Activated T-cell treated with anti-CD3 and anti-CD28 coated beads, Interleukin-2, amount 50 U/mL, for 48 hours (primary cell): ENCODE results near the gene SMDT1.
"Not testable (repeated sequence)": the region's sequence is repeated elsewhere in the genome, so short reads cannot be mapped to it uniquely, and the experiment has no call there.

ENCODE experiments used
- DNase-seq, 2 experiments: peaks; one replicate each; pipeline ENCODE4 v3.0.0-alpha.2; 2020

SMDT1 gene

DNA sequence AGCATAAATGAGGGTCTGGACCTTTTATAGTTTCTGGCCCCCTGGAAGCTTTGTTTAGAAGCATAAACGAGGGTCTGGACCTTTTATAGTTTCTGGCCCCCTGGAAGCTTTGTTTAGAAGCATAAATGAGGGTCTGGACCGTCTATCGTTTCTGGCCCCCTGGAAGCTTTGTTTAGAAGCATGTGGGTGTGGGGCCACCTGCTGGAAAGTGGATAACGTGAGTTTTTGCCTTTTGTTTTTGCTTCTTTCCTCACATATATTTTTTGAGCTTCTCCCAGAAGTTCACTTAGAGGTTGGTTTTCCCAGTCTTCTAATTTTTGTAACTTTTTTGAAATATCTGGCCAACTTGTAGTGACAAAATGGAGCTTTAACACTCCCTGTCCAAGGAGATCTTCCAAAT lies 33.3 kb downstream of the SMDT1 start:
- not testable (repeated sequence) for DNase-seq

DNA sequence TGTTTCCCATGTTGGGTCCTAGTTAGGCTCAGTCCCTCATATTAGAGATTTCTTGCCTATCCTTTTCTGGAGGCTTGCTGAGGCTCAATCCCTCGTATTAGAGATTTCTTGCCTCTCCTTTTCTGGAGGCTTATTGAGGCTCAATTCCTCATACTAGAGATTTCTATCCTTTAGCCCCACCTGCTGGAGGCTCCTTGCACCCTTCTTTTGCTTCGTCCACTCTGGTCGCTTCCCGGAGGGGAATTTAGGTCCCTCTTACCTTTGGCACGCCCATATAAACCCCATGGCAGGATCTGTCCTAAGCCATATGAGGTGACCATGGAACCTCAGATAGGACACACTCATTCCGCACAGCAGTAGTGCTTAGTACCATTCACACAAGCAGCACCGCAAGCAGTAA lies 35.2 kb downstream of the SMDT1 start:
- DNase-seq, result no peak

DNA sequence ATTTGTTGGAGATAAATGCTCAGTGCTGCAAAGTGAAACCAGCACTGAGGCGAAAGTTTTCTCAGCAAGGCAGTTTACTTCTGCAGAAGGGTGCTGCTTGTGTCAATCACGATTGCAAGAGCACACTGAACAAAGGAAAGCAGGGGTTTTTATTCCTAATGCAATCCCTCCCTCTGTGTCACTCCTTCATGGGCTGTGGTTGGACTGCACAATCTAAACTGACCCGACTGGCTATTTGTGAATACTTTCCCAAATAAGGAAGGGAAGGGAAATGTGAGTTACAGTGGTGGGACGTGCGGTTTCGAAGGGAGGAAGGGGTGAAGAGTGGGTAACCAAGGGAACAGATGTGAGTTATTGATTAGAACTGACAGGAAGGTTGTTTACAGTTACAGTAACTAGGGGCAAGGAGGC lies 35.9 kb downstream of the SMDT1 start:
- DNase-seq, result not testable (repeated sequence)

DNA sequence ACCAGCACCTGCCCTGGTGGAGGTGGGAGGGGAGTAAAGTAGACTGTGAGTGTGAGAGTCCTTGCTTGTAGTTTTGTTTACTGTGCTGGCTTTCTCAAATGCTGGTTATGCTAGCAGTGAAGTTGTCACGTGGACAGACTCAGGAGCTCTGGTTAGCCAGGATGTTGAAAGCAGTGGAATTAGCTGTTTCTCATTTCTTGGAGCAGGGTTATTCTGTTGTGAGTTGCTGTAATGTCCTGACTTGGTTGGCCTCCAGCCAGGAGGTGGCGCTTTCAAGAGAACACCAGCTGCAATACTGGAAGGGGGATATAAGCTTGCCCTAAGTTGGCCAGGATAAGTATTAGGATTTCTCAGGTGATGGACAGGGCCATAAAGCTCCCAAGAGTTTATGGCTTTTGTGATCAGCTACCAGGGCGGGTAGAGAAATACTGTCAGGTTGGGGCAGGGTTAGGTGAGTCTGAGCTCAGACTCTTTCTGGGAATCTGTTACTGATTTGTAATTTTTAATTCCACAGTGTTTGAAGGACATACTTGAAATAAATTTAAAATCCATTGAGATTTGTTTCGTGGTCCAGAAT lies 37.4 kb downstream of the SMDT1 start:
- no peak for DNase-seq

DNA sequence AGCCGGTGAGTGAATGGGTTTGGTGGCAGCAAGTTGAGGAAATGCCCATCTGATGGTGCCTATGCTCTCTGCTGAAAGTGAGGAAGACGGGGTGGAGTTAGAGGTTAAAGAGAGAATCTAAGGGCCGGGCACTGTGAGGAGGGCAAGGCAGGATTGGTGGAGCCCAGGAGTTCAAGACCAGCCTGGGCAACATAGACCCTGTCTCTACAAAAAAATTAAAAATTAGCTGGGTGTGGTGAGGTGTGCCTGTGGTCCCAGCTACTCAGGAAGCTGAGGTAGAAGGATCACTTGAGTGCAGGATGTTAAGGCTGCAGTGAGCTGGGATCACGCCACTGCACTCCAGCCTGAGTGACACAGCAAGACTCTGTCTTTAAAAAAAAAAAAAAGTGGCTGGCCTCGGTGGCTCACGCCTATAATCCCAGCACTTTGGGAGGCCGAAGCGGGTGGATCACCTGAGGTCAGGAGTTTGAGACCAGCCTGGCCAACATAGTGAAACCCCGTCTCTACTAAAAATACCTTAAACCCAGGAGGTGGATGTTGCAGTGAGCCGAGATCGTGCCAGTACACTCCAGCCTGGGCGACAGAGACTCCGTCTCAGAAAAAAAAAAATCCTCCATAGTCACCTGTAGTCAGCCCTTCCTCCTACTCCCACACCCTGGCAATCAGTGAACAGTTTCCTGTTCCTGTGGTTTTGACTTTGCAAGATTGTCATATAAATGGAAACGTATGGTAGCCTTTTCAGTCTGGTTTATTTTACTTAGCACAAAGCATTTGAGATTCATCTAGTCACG lies 40.9 kb downstream of the SMDT1 start:
- DNase-seq, result peak; percentile 55 to 60

DNA sequence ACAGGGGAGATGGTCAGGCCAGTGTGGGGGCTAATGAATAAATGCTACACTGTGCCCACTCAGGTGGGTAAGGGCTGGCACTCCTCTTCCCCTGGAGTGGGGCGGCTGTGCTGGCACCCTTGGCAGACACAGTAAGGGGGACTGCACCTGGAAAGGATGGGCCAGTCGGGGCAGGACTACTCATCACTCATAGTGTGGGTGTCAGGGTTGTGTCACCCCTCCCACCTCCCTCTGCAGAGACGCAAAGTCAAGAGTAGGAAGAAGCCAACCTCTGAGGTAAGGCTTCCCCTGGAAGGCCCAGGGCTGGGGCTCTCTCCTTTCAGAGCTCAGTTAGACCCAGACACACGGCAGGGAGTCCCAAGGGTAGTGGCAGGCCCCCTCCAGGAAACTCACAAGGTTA lies 44.0 kb downstream of the SMDT1 start:
- not testable (repeated sequence) for DNase-seq

DNA sequence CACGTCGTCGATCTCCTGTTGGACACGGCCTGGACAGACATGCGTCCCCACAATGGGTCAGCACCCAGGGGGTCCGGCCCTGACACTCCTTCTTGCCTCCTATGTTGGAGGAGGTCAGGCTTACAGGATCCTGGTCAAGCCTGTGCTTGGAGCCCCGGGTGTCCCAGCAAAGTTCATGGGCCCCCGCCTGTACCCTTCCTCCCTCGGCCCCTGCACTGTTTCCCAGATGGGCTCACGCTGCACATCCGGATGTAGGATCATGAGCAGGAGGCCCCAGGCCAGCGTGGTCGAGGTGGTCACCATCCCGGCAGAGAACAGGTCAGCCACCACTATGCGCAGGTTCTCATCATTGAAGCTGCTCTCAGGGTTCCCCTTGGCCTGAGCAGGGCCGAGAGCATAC lies 48.1 kb downstream of the SMDT1 start:
- DNase-seq, result no peak

DNA sequence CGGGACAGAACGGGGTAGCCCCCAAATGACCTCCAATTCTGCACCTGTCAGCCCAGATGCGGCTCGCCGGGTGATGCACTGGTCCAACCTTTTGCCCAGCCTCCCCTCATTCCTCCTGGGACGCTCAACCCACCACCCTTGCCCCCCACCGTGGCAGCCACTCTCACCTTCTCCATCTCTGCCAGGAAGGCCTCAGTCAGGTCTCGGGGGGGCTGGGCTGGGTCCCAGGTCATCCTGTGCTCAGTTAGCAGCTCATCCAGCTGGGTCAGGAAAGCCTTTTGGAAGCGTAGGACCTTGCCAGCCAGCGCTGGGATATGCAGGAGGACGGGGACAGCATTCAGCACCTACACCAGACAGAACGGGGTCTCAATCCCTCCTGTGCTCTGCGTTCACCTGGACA lies 48.5 kb downstream of the SMDT1 start:
- DNase-seq, result not testable (repeated sequence)

DNA sequence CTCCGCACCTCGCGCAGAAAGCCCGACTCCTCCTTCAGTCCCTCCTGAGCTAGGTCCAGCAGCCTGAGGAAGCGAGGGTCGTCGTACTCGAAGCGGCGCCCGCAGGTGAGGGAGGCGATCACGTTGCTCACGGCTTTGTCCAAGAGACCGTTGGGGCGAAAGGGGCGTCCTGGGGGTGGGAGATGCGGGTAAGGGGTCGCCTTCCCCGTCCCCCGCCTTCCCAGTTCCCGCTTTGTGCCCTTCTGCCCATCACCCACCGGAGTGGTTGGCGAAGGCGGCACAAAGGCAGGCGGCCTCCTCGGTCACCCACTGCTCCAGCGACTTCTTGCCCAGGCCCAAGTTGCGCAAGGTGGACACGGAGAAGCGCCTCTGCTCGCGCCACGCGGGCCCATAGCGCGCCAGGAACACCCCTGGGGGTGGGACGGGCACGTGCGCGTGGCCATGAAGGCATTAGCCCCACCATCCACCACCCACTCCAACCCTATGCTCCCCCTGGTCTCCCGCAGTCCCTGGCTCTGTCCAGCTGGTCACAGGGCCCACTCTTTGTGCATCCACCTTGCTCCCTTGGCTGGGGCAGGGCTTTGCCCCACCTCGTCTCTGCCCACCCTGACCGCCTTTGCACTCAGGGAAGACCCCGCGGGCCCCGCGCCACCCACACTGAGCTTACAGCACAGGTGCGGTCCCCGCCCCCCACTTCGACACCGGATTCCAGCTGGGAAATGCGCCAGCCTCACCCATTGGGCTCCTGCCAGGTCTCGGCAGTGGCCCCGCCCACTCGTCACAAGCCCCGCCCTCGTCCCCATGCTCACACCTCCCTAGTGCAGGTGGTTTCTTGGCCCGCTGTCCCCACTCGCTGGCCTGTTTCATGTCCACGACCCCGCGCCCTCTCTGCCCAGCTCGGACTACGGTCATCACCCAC lies 49.5 kb downstream of the SMDT1 start:
- peak in 1 of 2 experiments; percentile 37 for DNase-seq

DNA sequence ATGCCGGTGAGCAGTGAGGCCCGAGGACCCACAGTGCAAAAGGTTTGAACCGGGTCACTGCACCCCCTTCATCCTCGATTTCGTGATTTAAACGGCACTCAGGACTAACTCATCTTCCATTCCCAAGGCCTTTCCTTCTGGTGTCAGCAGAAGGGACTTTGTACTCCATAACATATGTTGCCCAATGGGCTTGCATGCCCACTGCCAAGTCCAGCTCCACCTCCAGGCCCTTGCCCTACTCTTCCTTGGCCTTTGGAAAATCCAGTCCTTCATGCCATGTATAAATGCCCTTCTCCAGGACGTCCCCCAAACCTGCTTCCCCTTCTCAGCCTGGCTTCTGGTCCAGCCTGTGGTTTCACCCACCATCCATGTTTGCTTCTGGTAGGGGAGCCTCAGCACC lies 50.7 kb downstream of the SMDT1 start:
- not testable (repeated sequence) for DNase-seq

DNA sequence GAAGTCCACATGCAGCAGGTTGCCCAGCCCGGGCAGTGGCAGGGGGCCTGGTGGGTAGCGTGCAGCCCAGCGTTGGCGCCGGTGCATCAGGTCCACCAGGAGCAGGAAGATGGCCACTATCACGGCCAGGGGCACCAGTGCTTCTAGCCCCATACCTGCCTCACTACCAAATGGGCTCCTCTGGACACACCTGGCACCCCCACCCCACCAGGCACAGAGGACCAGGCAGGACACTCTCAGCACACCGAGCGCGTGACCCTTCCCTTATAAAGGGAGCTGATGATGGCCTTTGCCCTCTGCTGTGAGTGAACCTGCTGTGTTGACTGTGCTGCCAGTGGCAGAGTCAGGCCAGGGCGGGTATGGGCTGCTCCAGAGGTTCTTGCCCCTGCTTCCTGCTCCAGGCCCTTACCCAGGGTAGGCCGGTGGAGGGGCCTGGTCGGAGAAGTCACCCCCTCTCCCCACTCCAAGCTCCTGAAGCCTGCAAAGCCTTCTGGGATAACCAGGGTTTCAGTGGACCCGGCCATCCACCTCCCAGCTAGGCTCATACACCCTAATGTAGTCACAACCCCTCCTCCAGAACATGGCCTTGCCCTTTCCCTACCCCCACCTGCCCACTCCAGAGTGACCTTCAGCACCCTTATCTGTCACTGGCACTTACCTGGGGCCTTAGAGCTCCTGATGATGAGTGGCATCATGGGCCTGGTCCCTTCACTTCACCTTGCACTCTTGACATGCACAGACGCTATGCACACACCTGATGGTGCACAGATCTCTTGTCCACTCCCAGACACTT lies 51.3 kb downstream of the SMDT1 start, which contains the start of gene CYP2D6:
TSS of gene CYP2D6 (minus strand) at position 172 of the 793 bp plus-strand sequence. CDS start at position 153, 19 bp downstream.
- peak in 1 of 2 experiments; percentile 20 for DNase-seq

DNA sequence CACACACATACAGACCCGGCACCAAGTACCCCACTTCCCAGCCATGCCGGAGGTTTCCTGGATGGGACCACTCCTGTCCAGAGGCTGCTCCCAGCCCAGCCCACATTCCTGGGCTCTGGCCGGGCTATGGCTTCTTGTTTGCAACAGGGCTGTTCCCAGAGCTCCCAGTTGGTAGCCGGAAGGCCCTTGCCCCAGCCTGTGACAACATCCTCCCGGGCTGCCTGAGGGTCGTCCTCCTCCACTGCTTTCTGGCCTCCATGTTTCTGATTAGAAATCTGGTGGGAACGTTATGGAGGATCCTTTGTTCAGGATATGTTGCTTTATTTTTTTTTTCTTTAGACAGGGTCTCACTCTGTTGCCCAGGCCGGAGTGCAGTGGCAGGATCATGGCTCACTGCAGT lies 52.1 kb downstream of the SMDT1 start:
- no peak for DNase-seq

DNA sequence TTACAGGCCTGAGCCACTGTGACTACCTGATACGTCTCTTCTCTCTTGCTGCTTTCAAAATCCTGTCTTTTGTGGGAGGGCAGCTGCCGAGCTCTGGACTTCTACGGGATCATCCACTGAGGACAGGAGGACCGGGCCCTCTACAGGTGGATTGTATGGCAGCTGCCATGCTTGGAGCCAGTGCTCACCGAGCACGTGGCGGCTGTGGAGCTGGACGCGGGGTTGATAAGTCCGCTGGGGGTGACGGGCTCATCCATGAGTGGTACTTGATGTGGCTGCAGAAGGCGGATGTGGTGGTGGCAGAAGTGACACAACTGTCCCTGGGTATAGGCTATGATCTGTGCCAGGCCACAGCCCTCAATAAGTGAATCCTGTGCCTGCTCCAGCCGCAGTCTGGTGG lies 53.0 kb downstream of the SMDT1 start:
- DNase-seq, result no peak
